Right hindlimb (tissue), 1 donor: ENCODE results near the gene UROC1.
A peak's percentile ranks its signal among the peaks of the same experiment; 100 is the strongest.
"Not testable (repeated sequence)": the region's sequence is repeated elsewhere in the genome, so short reads cannot be mapped to it uniquely, and the experiment has no call there.

Experiments
- DNase-seq: peaks from one replicate; pipeline ENCODE4 v3.0.0-alpha.2; 2018

The UROC1 gene

DNA sequence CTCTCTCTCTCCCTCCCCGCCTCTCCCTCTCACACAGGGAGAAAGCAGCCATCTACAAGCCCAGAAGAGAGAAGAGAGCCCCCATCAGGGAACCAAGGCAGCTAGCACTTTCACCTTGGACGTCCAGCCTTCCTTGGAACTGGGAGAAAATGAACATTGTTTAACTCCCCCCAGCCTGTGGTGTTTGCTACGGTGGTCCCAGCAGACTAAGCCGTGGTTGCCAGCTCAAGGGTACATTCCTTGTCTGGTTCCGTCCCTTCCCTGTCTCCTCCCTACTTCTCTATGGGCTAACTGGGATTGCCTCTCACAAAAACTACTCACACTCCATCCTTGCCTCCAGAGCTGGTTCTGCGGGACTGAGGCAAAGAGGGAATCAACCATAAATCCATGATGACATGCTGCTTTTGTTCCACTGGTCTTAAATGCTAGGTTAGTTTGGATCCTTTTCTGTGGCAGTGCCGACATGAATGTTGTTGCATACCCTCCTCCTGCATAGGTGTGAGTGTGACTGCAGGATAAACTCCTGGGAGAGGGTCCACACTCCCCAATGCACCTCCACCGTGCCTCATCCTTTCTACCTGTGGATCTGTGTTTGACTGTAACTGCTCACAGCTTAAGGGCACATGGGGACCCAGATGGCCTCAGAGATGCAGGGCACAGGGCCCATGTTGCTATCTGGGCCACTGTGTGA, 29.1 kb upstream of the UROC1 start:
- DNase-seq: no peak

DNA sequence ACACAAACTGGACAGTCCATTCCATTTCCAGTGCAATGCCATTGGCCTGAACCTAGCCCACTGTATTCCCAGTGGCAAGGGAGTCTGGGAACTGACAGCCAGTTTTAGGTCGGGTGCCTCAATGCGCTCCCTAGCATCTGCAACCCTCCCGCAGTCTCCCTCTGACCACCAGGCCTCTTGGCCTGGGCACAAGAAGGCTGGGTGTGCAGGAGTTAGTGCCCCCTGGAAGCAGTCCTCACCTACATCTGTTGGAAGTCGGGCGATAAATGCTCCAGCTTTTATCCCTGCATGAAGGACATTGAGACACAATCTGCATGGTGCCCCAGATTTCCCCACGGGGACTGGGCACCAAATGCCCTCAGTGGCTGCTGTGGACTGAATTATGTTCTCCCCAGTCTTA, 28.4 kb upstream of the UROC1 start:
- DNase-seq: peak; percentile 5

DNA sequence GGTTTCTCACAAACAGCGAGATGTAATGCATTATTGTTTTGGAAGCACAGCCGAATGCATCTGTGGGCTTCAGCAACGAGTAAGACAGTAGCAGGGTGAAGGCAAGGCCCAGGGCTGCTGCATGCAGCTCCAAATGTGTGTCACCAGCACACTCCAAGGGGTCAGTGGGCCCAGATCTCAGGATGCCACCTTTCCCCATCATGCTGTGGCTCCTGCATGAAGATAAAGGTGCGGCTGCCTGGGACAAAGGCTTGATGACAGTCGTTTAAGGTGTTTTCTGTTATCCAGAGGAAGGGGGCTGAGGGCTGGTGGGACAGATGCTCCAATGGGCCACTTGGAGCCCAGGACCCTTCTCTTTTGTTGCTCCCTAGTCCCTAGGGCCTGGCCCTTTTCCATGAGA, 28.0 kb upstream of the UROC1 start:
- DNase-seq: no peak

DNA sequence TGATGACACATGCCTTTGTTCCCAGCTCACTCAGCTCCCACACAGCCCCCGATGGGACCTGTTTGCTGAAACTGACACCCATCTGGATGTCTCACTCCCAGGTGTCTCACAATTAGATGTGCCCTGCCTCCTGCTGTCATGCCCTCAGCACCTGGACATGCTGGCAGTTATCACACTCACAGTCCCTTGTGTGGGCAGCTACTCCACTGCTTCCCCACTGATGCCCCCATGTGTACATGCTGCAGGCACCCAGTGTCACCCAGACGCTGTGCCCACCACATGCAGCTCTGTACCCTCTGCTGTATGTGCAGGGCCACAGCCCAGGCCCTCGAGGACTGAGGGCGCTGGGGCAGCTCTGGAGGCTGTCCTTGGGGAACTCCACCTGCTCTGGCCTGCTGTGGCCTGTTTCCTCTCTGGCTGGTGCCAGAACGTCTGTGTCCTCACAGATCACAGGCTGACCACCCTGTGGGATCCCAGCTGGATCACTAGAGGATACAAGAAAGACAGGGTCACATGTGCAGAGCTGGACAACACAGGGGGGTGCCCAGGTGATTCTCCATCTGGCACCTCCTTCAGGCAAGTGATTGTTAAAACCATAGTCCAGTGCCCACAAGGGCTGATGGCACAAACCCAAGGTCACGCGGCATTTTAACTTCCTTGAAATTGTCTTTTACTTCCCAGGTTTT, 27.2 kb upstream of the UROC1 start:
- peak; percentile 9 for DNase-seq

DNA sequence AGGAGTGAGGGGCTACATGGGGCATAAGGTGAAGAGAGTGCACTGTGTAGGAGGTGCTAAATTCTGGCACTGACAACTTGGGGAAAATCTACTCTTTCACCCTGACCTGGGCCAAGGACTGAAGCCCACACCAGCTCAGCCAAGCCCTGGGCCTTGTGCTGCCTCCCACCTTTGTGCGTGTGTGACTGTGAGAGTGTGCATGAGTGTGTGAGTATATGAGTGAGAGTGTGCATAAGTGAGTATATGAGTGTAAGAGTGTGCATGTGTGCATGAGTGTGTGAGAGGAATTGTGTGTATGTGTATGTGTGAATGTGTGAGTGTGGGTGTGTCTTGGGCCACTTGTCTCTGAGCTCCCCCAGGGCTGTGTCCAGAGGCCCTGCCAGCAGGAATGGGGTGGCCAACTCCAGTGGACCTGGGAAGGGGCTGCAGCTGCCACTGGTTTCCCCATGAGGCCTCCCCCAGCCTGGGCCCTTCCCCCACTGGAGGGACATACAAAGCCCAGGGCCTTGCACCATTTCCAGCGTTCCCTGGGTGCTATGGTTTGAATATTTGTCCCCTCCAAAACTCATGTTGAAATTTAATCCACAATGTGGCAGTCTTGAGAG, 26.0 kb upstream of the UROC1 start:
- peak; percentile 11 for DNase-seq

DNA sequence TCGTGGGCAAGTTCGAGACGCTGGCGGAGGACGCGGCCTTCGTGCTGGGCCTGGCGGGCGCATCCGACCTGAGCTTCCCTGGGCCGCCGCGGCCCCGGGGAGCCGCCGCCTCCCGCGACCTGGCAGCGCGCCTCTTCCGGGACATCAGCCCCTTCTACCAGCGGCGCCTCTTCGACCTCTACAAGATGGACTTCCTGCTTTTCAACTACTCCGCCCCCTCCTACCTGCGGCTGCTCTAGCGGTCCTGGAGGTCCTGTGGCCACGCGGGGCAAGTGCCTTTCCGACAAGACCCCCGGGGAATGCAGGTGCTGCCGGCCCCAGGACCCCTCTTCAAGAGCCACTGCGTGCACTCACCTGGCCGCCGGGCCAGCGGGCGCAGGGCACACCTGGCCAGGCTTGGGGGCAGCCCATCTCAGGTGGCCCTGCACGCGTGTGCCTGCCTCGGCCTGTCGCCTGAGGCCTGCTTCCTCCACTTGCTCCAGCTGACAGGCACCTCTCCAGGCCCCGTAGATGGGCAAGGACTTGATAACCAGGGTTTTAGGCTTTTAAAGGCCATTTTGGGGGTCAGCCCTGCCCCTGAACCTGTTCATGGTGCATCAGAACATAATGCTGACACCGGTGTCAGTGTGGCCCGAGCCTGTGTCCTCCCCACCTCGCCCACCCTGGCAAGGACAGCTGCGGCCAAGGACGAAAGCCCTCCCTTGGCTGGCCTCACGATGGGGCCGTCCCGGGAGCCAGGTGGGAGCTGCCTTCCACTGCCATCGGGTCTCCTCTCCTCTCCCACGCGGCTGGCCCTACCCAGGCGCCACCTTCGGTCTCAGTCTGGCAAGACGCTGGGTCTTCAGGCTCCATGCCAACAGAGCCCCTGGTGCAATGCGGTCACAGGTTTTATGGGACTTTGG, 25.0 kb upstream of the UROC1 start:
- DNase-seq: peak; percentile 13

DNA sequence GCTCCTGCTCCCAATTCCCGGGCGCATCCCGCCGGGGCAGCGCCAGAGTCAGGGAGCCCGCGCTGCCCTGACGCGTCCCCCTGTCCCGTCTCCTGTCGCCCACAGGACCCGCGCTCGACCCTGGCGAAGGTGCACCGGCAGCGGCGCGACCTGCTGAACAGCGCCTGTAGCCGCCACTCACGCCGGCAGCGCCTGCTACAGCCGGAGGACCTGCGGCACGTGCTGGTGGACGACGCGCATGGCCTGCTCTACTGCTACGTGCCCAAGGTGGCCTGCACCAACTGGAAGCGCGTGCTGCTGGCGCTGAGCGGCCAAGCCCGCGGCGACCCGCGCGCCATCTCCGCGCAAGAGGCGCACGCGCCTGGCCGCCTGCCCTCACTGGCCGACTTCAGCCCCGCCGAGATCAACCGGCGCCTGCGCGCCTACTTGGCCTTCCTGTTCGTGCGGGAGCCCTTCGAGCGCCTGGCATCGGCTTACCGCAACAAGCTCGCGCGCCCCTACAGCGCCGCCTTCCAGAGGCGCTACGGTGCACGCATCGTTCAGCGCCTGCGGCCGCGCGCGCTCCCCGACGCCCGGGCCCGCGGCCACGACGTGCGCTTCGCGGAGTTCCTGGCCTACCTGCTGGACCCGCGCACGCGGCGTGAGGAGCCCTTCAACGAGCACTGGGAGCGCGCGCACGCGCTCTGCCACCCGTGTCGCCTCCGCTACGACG, 24.2 kb upstream of the UROC1 start:
- peak; percentile 16 for DNase-seq

DNA sequence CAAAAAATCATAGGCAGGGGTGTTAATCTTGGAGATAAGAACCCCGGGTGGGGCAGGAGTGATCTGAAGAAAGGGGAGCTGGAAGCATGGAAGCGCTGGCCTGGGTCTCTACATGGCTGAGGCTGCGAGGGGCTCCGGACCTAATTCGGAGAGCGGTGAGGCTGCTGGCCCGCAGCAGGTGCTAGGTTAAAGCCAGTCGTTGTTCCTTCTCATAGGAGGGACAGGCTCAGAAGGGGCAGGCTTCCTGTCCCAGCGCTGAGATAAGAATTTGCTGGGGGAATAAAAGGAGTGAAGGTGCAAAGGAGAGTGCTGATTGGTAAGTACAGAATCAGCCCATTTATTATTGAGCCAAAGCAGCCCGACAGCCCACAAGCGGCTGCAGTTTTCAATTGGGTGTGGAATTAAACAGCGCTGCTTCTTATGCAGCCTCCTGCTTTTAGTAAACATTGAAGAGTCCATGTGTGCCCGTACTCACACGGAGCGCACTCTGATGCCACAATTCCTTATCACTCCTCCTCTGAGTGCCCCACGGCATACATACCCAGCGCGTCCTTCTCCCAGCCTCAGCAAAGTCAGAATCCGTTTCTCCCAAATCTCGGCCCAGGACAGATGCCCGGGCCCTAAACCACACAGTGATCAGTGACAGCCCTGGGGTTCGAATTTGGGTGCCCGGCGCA, 23.5 kb upstream of the UROC1 start:
- DNase-seq: peak; percentile 8

DNA sequence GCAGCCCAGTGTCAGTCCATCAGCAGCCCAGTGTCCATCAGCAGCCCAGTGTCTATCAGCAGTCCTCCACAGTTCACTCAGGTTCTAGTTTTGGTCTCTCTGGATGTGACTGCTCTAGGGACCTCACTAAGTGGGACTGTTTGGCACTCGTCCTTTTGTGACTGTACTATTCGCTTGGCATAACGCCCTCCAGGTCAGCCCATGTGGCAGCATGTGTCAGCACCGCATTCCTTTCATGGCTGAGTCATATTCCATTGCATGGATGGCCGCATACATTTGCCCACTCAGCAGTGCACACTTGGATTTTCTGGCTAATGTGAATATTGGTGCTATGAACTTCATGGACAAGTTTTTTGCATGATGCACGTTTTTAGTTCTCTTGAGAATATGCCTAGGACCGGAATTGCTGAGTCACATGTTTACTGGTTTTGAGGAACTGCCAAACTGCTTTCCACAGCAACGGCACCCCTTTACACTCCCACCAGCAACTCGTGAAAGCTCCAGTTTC, 22.8 kb upstream of the UROC1 start:
- DNase-seq: peak; percentile 22

DNA sequence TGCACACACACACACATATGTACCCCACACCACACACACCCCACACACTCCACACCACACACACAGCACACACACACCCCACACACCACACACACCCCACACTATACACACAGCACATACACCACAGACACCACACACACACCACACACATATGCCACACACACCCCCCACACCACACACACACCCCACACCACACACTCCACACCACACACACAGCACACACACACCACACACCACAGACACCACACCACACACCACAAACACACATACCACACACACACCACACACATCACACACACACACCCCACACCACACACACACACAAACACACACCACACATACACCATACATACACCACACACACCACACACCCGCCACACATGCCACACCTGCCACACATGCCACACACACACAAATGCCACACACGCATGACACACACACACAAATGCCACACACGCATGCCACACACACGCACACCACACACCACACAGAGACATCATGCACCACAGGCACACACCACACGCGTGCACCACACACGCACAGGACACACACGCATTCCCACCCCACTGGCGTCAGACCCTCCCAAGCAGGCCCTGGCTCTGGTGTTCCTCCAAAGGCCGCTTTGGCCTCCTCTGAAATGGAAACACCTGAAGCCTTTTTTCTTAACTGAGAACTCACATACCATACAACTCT, 22.1 kb upstream of the UROC1 start:
- peak; percentile 4 for DNase-seq

DNA sequence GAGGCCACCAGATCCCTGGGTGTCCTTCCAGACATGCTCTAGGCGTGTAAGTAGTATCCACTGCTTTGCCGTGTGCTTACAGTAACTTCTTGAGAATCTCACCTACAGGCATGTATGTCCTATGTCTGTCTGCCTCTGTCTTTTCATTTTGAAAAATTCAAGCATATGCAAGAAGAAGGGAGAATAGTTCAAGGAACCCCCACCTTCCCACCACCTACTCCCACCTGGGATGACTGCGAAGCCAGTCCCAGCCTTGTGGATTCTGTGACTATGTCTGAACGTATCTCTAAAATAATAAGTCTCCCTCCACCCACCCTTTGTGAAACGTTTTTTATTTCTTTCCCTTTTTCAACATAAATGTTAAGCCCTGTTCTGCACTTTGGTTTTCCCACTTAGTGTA, 21.4 kb upstream of the UROC1 start:
- DNase-seq: no peak

DNA sequence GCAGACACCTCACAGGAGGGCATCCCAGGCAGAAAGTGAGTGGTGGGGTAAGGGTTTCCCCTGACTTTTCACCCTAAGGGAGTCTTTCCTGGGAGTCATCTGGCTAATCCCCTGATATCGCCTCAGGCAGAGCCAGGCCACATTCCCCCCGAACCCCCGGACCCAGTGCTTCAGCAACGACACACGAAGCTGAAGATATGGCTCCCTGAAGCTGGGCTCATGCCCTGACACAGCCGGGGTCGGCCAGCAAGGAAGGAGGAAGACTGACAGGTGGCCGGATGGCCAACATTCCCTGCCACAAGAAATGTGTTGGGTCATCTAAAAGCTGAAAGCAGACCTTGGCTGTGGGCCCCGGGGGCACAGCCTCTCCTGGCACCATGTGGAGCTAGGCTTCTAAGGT, 20.7 kb upstream of the UROC1 start:
- peak; percentile 7 for DNase-seq

DNA sequence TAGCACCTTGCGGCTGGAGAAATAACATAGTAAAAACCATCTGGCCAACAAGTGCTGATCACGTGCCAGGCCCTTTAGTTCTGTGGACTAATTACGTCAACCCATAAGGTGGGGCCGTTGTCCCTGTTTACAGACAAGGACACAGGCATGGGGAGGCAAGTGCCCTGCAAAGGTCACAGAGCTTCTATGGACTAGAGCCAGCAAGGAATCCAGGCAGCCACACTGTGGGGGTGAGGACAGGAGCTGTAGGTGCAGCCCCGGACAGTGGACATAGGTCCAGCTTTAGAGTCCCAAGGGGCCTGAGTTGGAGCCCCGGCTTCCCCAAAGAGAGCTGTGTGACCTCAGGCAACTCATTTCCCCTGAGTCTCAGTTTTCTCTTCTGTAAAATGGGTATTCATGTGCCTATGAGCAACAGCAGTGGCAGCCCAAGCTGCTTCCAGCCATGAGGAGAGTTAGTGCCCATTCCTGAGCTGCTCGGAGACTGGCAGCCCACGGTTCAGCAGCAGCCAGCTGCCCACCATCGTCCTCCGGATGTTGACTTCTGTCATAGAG, 20.2 kb upstream of the UROC1 start:
- peak; percentile 9 for DNase-seq

DNA sequence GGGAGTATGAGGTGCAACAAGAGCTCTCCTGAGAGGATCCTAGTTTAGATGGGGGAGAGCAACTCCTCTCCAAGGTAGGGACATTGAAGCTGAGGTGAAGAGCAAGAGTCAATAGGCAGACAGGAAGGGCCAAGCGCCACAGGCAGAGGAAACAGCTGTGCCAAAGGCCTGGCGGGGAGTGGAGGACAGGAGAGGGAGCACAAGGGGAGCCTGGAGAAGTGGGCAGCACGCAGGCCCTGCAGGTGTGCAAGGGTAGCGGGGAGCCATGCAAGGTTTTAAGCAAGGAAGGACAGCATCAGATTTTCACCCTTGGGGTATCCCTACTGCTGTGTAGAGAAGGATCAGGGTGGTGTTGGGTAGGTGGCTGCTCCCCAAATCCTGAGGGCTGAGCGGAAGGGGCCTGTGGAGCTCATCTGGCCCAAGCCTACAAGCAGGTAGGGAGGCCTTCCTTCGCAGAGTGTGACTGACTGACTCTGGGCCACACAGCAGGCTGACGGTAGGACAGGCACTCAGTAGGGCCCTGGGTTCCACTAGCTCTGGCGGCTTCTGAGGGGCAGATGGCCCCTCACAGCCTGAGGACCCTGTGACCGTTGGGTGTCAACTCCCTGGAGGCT, 19.6 kb upstream of the UROC1 start:
- DNase-seq: peak; percentile 11

DNA sequence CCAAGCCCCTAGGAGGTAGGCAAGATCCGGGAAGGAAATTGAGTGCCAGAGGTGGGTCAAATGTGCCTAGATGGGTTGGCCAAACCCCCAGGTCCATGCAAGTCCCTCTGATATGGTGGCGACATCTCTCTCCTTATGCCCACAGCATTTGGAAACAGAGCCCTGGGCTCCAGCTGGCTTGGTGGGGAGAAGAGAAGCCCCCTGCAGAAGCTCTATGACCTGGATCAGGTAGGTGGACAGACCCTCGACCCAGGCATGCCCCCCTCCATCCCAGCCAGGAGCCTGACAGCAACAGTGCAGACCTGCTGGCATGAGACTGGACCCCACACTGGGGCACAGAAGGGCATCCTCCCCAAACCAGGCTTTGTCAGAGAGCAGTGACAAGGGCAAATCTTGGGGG, 18.6 kb upstream of the UROC1 start:
- no peak for DNase-seq

DNA sequence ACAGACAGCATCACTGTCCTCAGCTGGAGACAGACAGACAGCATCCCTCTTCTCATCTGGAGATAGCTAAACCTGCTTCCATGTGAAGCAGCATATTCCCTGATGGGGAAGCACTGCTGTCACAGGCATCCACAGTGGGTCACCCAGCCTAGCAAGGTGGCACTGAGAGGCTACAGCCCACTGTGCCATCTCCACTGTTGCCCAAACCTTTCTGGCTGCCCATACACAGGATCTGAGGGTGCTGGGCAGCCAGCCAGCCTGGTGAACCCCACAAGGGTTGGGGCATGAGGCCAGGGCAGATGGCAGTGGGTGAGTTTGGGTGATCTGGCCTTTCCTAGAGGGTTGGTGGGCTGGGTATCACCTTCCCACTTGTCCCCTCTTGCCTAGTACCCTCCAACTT, 18.1 kb upstream of the UROC1 start:
- DNase-seq: no peak

DNA sequence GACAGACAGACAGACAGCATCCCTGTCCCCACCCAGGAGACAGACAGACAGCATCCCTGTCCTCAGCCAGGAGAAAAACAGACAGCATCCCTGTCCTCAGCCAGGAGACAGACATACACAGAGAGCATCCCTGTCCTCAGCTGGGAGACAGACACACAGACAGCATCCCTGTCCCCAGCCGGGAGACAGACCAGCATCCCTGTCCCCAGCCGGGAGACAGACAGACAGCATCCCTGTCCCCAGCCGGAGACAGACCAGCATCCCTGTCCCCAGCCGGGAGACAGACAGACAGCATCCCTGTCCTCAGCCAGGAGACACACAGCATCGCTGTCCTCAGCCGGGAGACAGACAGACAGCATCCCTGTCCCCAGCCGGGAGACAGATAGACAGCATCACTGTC, 17.1 kb upstream of the UROC1 start:
- DNase-seq: not testable (repeated sequence)

DNA sequence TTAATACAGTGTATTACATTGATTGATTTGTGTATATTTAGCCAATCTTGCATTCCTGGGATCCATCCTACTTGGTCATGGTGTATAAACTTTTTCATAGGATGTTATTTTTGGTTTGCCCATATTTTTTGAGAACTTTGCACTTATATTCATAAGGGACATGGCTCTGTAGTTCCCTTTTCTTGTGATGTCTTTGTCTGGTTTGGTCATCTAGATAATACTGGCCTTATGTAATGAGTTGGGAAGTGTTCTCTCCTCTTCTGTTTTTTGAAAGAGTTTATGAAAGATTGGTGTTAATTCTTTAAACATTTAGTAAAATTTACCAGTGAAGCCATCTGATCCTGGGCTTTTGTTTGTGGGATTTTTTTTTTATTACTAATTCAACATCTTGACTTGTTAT, 15.9 kb upstream of the UROC1 start:
- DNase-seq: no peak

DNA sequence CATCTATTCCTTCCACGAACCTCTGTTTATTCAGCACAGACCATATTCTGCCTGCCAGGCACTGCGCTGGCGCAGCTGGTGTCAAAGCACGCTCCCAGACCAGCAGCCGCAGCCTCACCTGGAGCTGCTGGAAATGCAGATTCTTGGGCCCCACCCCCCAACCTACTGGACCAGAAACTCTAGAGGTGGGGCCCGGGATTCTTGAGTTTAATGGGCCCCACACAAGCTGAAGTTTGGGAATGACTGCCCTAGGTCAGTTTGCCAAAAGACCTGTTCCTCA, 13.4 kb upstream of the UROC1 start:
- no peak for DNase-seq

DNA sequence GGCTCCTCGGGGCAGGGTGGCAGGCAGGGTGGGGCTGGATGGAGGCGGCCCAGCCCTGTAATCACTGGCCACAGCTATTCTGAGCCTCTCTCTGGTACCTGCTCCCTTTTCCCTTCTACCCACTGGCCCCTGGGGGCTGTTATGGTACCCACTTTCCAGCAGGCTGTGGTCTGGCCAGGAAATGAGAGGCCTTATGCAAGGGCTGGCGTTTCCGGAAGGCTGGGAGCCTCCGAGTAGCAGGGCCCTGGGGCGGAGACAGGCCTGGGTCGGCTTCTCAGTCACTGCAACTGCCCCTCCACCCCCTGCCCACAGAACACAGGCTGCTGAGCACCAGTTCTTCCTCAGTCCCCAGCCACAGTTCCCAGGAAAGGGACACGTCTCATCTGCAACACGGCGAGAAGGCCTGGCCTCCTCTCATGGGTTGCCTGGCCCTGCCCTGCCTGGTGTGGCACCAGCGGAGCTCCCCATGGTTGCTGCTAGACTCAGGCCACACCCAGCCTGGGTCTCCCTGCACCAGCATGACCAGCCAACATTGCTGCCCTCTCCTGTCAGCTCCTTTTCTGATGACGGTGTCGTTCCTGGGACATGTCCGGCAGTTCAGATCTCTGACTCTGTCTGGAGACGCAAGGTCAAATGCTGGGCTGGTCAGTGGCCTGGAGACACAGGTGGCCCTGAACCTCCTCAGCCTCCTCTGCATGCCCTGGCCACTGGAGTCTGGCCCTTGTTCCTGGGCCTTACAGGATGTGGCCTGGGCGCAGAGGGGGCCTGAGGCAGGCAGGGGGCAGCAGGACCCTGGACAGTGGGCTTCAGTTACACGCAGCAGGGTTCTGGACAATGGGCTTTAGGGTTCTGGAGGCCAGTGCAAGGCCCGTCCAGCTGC, 12.8 kb upstream of the UROC1 start:
- peak; percentile 75 for DNase-seq
